Melanocyte of skin (primary cell): Measurements from ENCODE around the gene NSG2. TPM values are rescaled to one million over a fixed set of nuclear protein-coding genes. Genes with fewer than 3 reads are reported as not detected.

Experiments used
- total RNA-seq, 2 donors: library from RNA; depleted of rRNA; stranded (reverse); fragments of >200 nt; gene quantifications; 2 replicates each; pipeline ENCODE4 v1.2.3, GENCODE V29; 2012

The NSG2 gene
- not detected for total RNA-seq

DNA sequence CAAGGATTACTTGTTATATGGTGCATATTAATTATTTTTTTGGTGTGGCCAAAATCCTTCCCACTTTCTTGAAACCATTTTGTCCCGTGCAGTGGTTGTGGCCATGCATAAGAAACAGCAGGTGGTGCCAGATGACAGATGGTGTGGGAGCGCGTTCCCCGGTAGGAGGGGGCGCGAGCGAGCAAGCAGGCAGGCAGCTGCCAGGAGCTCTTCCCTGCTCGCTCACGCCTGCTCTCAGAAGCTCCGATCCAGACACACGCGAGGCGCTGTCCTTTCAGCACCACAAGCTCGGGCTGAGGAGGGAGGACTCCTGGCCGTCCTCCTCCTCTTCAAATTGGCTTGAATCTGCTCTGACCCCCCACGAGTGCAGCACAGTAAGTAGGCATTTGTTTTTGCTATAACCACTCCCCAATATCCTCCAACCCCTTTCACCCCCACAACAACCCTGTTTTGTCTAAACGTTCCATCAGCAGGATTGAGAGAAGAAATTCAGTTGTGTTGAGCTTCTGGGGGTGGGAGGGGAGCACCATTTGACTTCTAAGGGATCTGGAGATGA, at the start of gene NSG2:
Gene NSG2, plus strand, starts transcription at position 237 of the 556 bp plus-strand sequence. CDS start 1,050 bp downstream, outside the sequence.

Other genes starting within 250 kb of the NSG2 start
- 10 to 100 TPM; 42.0 to 45.3 TPM for gene CPEB4, start 157.4 kb upstream of the NSG2 start, total RNA-seq
- under 1 TPM; under 0.01 to 0.34 TPM for gene C5orf47, start 56.5 kb upstream of the NSG2 start, total RNA-seq